Testis (tissue), 3 donors: ENCODE results near the gene IDE. TPM values are rescaled to one million over a fixed set of nuclear protein-coding genes. Genes with fewer than 3 reads are reported as not detected.

Experiments
- DNase-seq: peaks from one replicate; pipeline ENCODE4 v3.0.0-alpha.2; 2019
- H3K27ac ChIP-seq, 2 donors: fragments of 200-600 bp; sonication (generic); one replicate each; pipeline ENCODE4 v1.5.1; 2019
- H3K27me3 ChIP-seq: fragments of 200-600 bp; sonication (generic); one replicate; pipeline ENCODE4 v1.5.1; 2019
- H3K36me3 ChIP-seq: fragments of 200-600 bp; sonication (generic); one replicate; pipeline ENCODE4 v1.5.1; 2017; ENCODE audit warnings: low read depth; ENCODE audit errors: missing control alignments
- H3K4me1 ChIP-seq: fragments of 200-600 bp; sonication (generic); one replicate; pipeline ENCODE4 v1.5.1; 2019
- H3K4me3 ChIP-seq, 2 donors: fragments of 200-600 bp; sonication (generic); one replicate each; pipeline ENCODE4 v1.5.1; 2017 to 2019
- H3K9me3 ChIP-seq: fragments of 200-600 bp; sonication (generic); one replicate; pipeline ENCODE4 v1.5.1; 2017
- CTCF ChIP-seq, 3 experiments: fragments of 450-650 bp in 2 of 3; fragments of 200-600 bp in 1 of 3; sonication (generic) in 1 of 3; IDR thresholded peaks; one replicate each; pipeline ENCODE4 v1.5.1; 2016 to 2019; ENCODE audit warnings: antibody characterized with exemption in 3 of 3, mild to moderate bottlenecking in 2 of 3, moderate library complexity in 1 of 3
- POLR2A ChIP-seq: fragments of 450-650 bp; IDR thresholded peaks from one replicate; pipeline ENCODE4 v1.6.1; 2017; ENCODE audit warnings: antibody characterized with exemption, mild to moderate bottlenecking, moderate library complexity
- WGBS, 2 donors: methylation state at CpG; one replicate each; pipeline ENCODE4 v1.1.5; 2018; 5-methylcytosine and 5-hydroxymethylcytosine counted together
- intact Hi-C: fragments of 100-400 bp; cut with DNase I; formaldehyde crosslinking; loops from one replicate; pipeline ENCODE4 v1.15.1; 2023; ENCODE audit warnings: low total_unique reads
- polyA plus RNA-seq: library from polyadenylated mRNA; stranded (reverse); fragments of 350-450 nt; fragmentation: Illumina TruSeq; extraction: RNeasy Lipid Tissue Mini Kit (QIAGEN cat#74804); gene quantifications from one replicate; pipeline ENCODE4 v1.2.3, GENCODE V29; 2014; ENCODE audit warnings: low read depth, low replicate concordance; ENCODE audit not compliant: insufficient read depth
- total RNA-seq, 2 donors: library from RNA; depleted of rRNA; stranded (reverse); fragments of >200 nt; gene quantifications; one replicate each; pipeline ENCODE4 v1.2.3, GENCODE V29; 2016

Gene IDE
- total and polyA plus RNA-seq, 3 donors from 2014 or later, result 28.4 to 78.2 (median 31.1) TPM

GRCh38 chr10:92486637-92487036 lies 87.3 kb downstream of the IDE start:
- Histone ChIP-seq H3K9me3 (no peaks in the 10 kb centered on the region), H3K27ac (no peak overlapping the region), H3K4me1 (no peaks in the 10 kb centered on the region), H3K27me3 (no peaks in the 10 kb centered on the region), H3K4me3 (no peak overlapping the region), H3K36me3 (no peaks in the 10 kb centered on the region)
- intact Hi-C loops, result no loop called here
- TF ChIP-seq CTCF (IDR thresholded peaks at IDR 0.05) (no peak), POLR2A (no peak)
- DNase-seq, result no peak

GRCh38 chr10:92483539-92483938 lies 90.4 kb downstream of the IDE start:
- no peak for DNase-seq
- Histone ChIP-seq H3K9me3 (no peaks in the 10 kb centered on the region), H3K27ac (no peak overlapping the region), H3K36me3 (no peaks in the 10 kb centered on the region), H3K4me1 (no peaks in the 10 kb centered on the region), H3K4me3 (no peak overlapping the region), H3K27me3 (no peaks in the 10 kb centered on the region)
- 87 to 92% methylated on average over 4 of the region's 4 CpGs for WGBS, 2 donors
- TF ChIP-seq CTCF (IDR thresholded peaks at IDR 0.05) (no peak), POLR2A (no peak)
- intact Hi-C loops, result no loop called here

- no peak for DNase-seq
- Histone ChIP-seq H3K4me1 (no peaks in the 10 kb centered on the region), H3K27me3 (no peaks in the 10 kb centered on the region), H3K27ac (no peak overlapping the region), H3K36me3 (no peaks in the 10 kb centered on the region), H3K4me3 (no peak overlapping the region), H3K9me3 (no peaks in the 10 kb centered on the region)
- intact Hi-C loops, result no loop called here
- TF ChIP-seq POLR2A (no peak), CTCF (IDR thresholded peaks at IDR 0.05) (no peak)
Observed at GRCh38 chr10:92480413-92480812, 93.5 kb downstream of the IDE start.

GRCh38 chr10:92479547-92479946 lies 94.3 kb downstream of the IDE start:
- Histone ChIP-seq H3K27me3 (no peaks in the 10 kb centered on the region), H3K27ac (no peak overlapping the region), H3K4me3 (no peak overlapping the region), H3K36me3 (no peaks in the 10 kb centered on the region), H3K4me1 (no peaks in the 10 kb centered on the region), H3K9me3 (no peaks in the 10 kb centered on the region)
- intact Hi-C loops, result no loop called here
- DNase-seq, result no peak
- TF ChIP-seq POLR2A, result no peak
- no peak for TF ChIP-seq CTCF (IDR thresholded peaks at IDR 0.05)
- WGBS, 2 donors, result 90% methylated on average over 7 of the region's 7 CpGs

- H3K36me3 ChIP-seq, result no peaks in the 10 kb centered on the region
- TF ChIP-seq CTCF (IDR thresholded peaks at IDR 0.05), result no peak
- TF ChIP-seq POLR2A, result no peak
Observed at GRCh38 chr10:92478536-92478935, 95.4 kb downstream of the IDE start.

More at GRCh38 chr10:92478536-92478935, 95.4 kb downstream of the IDE start:
- Histone ChIP-seq H3K27ac (no peak overlapping the region), H3K4me1 (no peaks in the 10 kb centered on the region), H3K4me3 (no peak overlapping the region), H3K9me3 (no peaks in the 10 kb centered on the region), H3K27me3 (no peaks in the 10 kb centered on the region)
- WGBS, 2 donors, result 93 to 96% methylated on average over 5 of the region's 5 CpGs
- intact Hi-C loops, result no loop called here
- no peak for DNase-seq
